Duodenal mucosa (tissue), 2 donors: ENCODE data around the gene TMEM128.
"Not testable (repeated sequence)": the region's sequence is repeated elsewhere in the genome, so short reads cannot be mapped to it uniquely, and the experiment has no call there.

Experiments
- H3K27ac ChIP-seq: one replicate; pipeline ENCODE4 v1.7.0; 2013; ENCODE audit warnings: low read depth, low read length
- H3K27me3 ChIP-seq, 2 donors: one replicate each; pipeline ENCODE4 v1.7.0; 2013; ENCODE audit warnings: low read length in 2 of 2, control low read depth in 1 of 2; ENCODE audit not compliant: insufficient read depth in 2 of 2, control insufficient read depth in 1 of 2
- H3K36me3 ChIP-seq, 2 donors: one replicate each; pipeline ENCODE4 v1.7.0; 2013; ENCODE audit warnings: low read length in 2 of 2, control low read depth in 1 of 2; ENCODE audit not compliant: insufficient read depth in 2 of 2, control insufficient read depth in 1 of 2
- H3K4me1 ChIP-seq, 2 donors: one replicate each; pipeline ENCODE4 v1.7.0; 2013; ENCODE audit warnings: low read length in 2 of 2, control low read depth in 1 of 2; ENCODE audit not compliant: insufficient read depth in 2 of 2, control insufficient read depth in 1 of 2
- H3K4me3 ChIP-seq, 2 donors: one replicate each; pipeline ENCODE4 v1.7.0; 2013; ENCODE audit warnings: low read length in 2 of 2, low read depth in 1 of 2
- H3K9ac ChIP-seq, 2 donors: one replicate each; pipeline ENCODE4 v1.7.0; 2013; ENCODE audit warnings: low read length in 2 of 2, low read depth in 1 of 2
- H3K9me3 ChIP-seq, 2 donors: one replicate each; pipeline ENCODE4 v1.7.0; 2013; ENCODE audit warnings: low read length in 2 of 2, control low read depth in 1 of 2; ENCODE audit not compliant: control insufficient read depth in 1 of 2

TMEM128 gene

DNA sequence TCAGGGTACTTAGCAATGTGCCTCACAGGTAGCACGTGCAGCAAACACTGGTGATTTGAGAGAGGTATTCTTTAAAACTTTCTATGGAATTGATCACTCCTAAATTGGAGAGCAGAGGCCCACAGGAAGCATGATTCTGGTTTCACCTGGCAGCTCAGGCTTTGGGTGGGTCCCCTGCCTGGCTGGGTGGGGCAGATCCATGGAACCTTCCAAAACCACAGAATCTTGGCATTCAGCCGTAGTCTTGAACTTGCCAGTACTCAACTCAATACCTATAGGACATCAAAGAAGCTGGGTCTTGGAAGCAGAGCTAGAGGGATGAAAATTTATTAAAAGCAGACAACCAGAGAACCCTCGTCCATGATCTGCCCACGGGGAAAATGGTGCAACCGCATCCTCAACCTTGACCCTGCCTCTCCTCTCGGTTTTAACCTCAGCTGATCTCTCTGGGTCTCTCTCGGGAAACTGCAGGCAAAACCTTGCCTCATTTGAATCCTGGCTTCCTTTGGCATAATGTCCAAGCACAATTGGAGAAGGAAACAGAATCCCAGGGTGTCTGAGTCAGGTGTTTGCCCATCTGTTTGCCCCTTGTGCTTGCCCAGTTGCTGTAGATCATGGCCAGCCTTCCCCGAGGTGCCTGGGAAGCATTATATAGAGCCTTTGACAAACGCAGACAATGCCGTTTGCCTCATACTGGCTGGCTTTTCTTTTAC, 44.2 kb downstream of the TMEM128 start:
- Histone ChIP-seq H3K4me3 (no peak overlapping the region), H3K9ac (no peak overlapping the region), H3K27ac (no peak overlapping the region), H3K36me3 (no peaks in the 10 kb centered on the region), H3K9me3 (no peaks in the 10 kb centered on the region), H3K27me3 (no peaks in the 10 kb centered on the region), H3K4me1 (no peaks in the 10 kb centered on the region)

DNA sequence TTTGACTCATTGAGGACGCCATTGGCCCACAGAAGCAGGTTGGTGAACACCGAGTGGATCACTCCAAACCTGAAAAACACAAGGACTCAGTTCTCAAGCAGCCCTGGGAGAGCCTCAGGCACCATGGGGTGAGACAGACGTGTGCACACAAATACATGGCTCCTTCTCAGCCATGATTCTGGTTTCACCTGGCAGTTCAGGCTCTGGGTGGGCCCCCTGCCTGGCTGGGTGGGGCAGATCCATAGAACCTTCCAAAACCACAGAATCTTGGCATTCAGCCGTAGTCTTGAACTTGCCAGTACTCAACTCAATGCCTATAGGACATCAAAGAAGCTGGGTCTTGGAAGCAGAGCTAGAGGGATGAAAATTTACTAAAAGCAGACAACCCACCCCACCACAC, 45.5 kb downstream of the TMEM128 start:
- Histone ChIP-seq H3K9ac (no peak overlapping the region), H3K9me3 (no peaks in the 10 kb centered on the region), H3K27me3 (no peaks in the 10 kb centered on the region), H3K4me3 (no peak overlapping the region), H3K36me3 (no peaks in the 10 kb centered on the region), H3K4me1 (no peaks in the 10 kb centered on the region), H3K27ac (no peak overlapping the region)

GRCh38 chr4:4200624-4201023, 47.4 kb downstream of the TMEM128 start:
- Histone ChIP-seq H3K27ac (no peak overlapping the region), H3K36me3 (no peaks in the 10 kb centered on the region), H3K9ac (no peak overlapping the region), H3K9me3 (no peaks in the 10 kb centered on the region), H3K4me3 (no peak overlapping the region), H3K27me3 (no peaks in the 10 kb centered on the region), H3K4me1 (no peaks in the 10 kb centered on the region)

- Histone ChIP-seq H3K27ac (no peak overlapping the region), H3K9me3 (no peaks in the 10 kb centered on the region), H3K36me3 (no peaks in the 10 kb centered on the region), H3K4me1 (no peaks in the 10 kb centered on the region), H3K4me3 (no peak overlapping the region), H3K27me3 (no peaks in the 10 kb centered on the region), H3K9ac (no peak overlapping the region)
These were observed 52.7 kb downstream of the TMEM128 start for GRCh38 chr4:4195354-4195753.

GRCh38 chr4:4188557-4188956, 59.5 kb downstream of the TMEM128 start:
- not testable (repeated sequence) for H3K27me3 ChIP-seq, H3K9me3 ChIP-seq, H3K9ac ChIP-seq, H3K4me3 ChIP-seq, H3K36me3 ChIP-seq, H3K27ac ChIP-seq, H3K4me1 ChIP-seq
